ENCODE results near the gene KRTAP6-3. TPM values are rescaled to one million over a fixed set of nuclear protein-coding genes. Genes with fewer than 3 reads are reported as not detected.

The KRTAP6-3 gene
- total and polyA plus RNA-seq, 2 donors from 2014 or later = not detected

- H3K27me3 ChIP-seq (ENCODE audit: control insufficient read depth, insufficient read depth, low read length) = no peaks in the 10 kb centered on the region
- DNase-seq (no peak), FAIRE-seq (no peak)
- no peaks in the 10 kb centered on the region for H3K36me3 ChIP-seq (ENCODE audit: control insufficient read depth in 2 of 3, insufficient read depth in 3 of 3, low read length in 3 of 3)
- no peaks in the 10 kb centered on the region for H3K9me3 ChIP-seq (ENCODE audit: control insufficient read depth in 2 of 3, insufficient read depth in 1 of 3, low read length in 3 of 3)
- H3K4me1 ChIP-seq (ENCODE audit: control insufficient read depth in 2 of 3, insufficient read depth in 2 of 3, low read depth in 1 of 3, low read length in 3 of 3) = no peaks in the 10 kb centered on the region
- intact Hi-C loops (cut with DNase I) = no loop called here
- no peak within 1 kb of the TSS for H3K9ac ChIP-seq (ENCODE audit: low read length in 3 of 3)
- no peak within 1 kb of the TSS for H3K4me3 ChIP-seq (ENCODE audit: low read length in 3 of 3)
- no peak for TF ChIP-seq CTCF (IDR thresholded peaks at IDR 0.05; ENCODE audit: borderline replicate concordance, extremely low read depth, insufficient read depth)
- no peak within 1 kb of the TSS for H3K27ac ChIP-seq (ENCODE audit: low read depth in 2 of 2, low read length in 2 of 2)
Observed at GRCh38 chr21:30634906-30635305, 42.7 kb downstream of the KRTAP6-3 start, which contains the start of gene KRTAP20-2. TSS of gene KRTAP20-2 (plus strand) at chr21:30635206. CDS start at chr21:30635264, 58 bp downstream.

GRCh38 chr21:30638686-30639085, 46.4 kb downstream of the KRTAP6-3 start:
- Histone ChIP-seq H3K36me3 (ENCODE audit: control insufficient read depth in 2 of 3, insufficient read depth in 3 of 3, low read length in 3 of 3) (no peaks in the 10 kb centered on the region), H3K27me3 (ENCODE audit: control insufficient read depth, insufficient read depth, low read length) (no peaks in the 10 kb centered on the region), H3K27ac (ENCODE audit: low read depth in 2 of 2, low read length in 2 of 2) (no peak overlapping the region), H3K4me3 (ENCODE audit: low read length in 3 of 3) (no peak overlapping the region), H3K9ac (ENCODE audit: low read length in 3 of 3) (no peak overlapping the region), H3K4me1 (ENCODE audit: control insufficient read depth in 2 of 3, insufficient read depth in 2 of 3, low read depth in 1 of 3, low read length in 3 of 3) (no peaks in the 10 kb centered on the region), H3K9me3 (ENCODE audit: control insufficient read depth in 2 of 3, insufficient read depth in 1 of 3, low read length in 3 of 3) (no peaks in the 10 kb centered on the region)
- FAIRE-seq (no peak), DNase-seq (no peak)
- no peak for TF ChIP-seq CTCF (IDR thresholded peaks at IDR 0.05; ENCODE audit: borderline replicate concordance, extremely low read depth, insufficient read depth)
- intact Hi-C loops (cut with DNase I) = no loop called here

GRCh38 chr21:30642564-30642963, 50.3 kb downstream of the KRTAP6-3 start, which contains the start of gene KRTAP20-3:
TSS of gene KRTAP20-3 (plus strand) at chr21:30642864.
- no peak for DNase-seq
- FAIRE-seq = no peak
- no peaks in the 10 kb centered on the region for H3K9me3 ChIP-seq (ENCODE audit: control insufficient read depth in 2 of 3, insufficient read depth in 1 of 3, low read length in 3 of 3)
- no peaks in the 10 kb centered on the region for H3K4me1 ChIP-seq (ENCODE audit: control insufficient read depth in 2 of 3, insufficient read depth in 2 of 3, low read depth in 1 of 3, low read length in 3 of 3)
- H3K27me3 ChIP-seq (ENCODE audit: control insufficient read depth, insufficient read depth, low read length) = no peaks in the 10 kb centered on the region
- H3K27ac ChIP-seq (ENCODE audit: low read depth in 2 of 2, low read length in 2 of 2) = no peak within 1 kb of the TSS
- H3K36me3 ChIP-seq (ENCODE audit: control insufficient read depth in 2 of 3, insufficient read depth in 3 of 3, low read length in 3 of 3) = no peaks in the 10 kb centered on the region
- no peak within 1 kb of the TSS for H3K4me3 ChIP-seq (ENCODE audit: low read length in 3 of 3)
- no peak within 1 kb of the TSS for H3K9ac ChIP-seq (ENCODE audit: low read length in 3 of 3)
- TF ChIP-seq CTCF (IDR thresholded peaks at IDR 0.05; ENCODE audit: borderline replicate concordance, extremely low read depth, insufficient read depth) = no peak
- intact Hi-C loops (cut with DNase I) = no loop called here

Other genes starting within 250 kb of the KRTAP6-3 start
- not detected for gene KRTAP23-1, start 243.8 kb upstream of the KRTAP6-3 start, total RNA-seq
- gene KRTAP23-1, start 243.8 kb upstream of the KRTAP6-3 start, polyA plus RNA-seq (ENCODE audit: insufficient read depth, low read depth, low replicate concordance) = not detected
- gene KRTAP13-2, start 220.2 kb upstream of the KRTAP6-3 start, total RNA-seq = not detected
- gene KRTAP13-2, start 220.2 kb upstream of the KRTAP6-3 start, polyA plus RNA-seq (ENCODE audit: insufficient read depth, low read depth, low replicate concordance) = not detected
- gene KRTAP13-1, start 196.4 kb upstream of the KRTAP6-3 start, total RNA-seq = not detected
- not detected for gene KRTAP13-1, start 196.4 kb upstream of the KRTAP6-3 start, polyA plus RNA-seq (ENCODE audit: insufficient read depth, low read depth, low replicate concordance)
- not detected for gene KRTAP13-3, start 166.5 kb upstream of the KRTAP6-3 start, total RNA-seq
- gene KRTAP13-3, start 166.5 kb upstream of the KRTAP6-3 start, polyA plus RNA-seq (ENCODE audit: insufficient read depth, low read depth, low replicate concordance) = not detected
- not detected for gene KRTAP13-4, start 162.2 kb upstream of the KRTAP6-3 start, total RNA-seq
- gene KRTAP13-4, start 162.2 kb upstream of the KRTAP6-3 start, polyA plus RNA-seq (ENCODE audit: insufficient read depth, low read depth, low replicate concordance) = not detected
- gene KRTAP15-1, start 152.2 kb upstream of the KRTAP6-3 start, total RNA-seq = not detected
- gene KRTAP15-1, start 152.2 kb upstream of the KRTAP6-3 start, polyA plus RNA-seq (ENCODE audit: insufficient read depth, low read depth, low replicate concordance) = not detected
- not detected for gene KRTAP19-1, start 112.1 kb upstream of the KRTAP6-3 start, total RNA-seq
- gene KRTAP19-1, start 112.1 kb upstream of the KRTAP6-3 start, polyA plus RNA-seq (ENCODE audit: insufficient read depth, low read depth, low replicate concordance) = not detected
- not detected for gene KRTAP19-2, start 105.0 kb upstream of the KRTAP6-3 start, total RNA-seq
- not detected for gene KRTAP19-2, start 105.0 kb upstream of the KRTAP6-3 start, polyA plus RNA-seq (ENCODE audit: insufficient read depth, low read depth, low replicate concordance)
- gene KRTAP19-3, start 100.4 kb upstream of the KRTAP6-3 start, total RNA-seq = not detected
- gene KRTAP19-3, start 100.4 kb upstream of the KRTAP6-3 start, polyA plus RNA-seq (ENCODE audit: insufficient read depth, low read depth, low replicate concordance) = not detected
- not detected for gene KRTAP19-4, start 95.3 kb upstream of the KRTAP6-3 start, total RNA-seq
- gene KRTAP19-4, start 95.3 kb upstream of the KRTAP6-3 start, polyA plus RNA-seq (ENCODE audit: insufficient read depth, low read depth, low replicate concordance) = not detected
- gene KRTAP19-5, start 90.3 kb upstream of the KRTAP6-3 start, total RNA-seq = not detected
- not detected for gene KRTAP19-5, start 90.3 kb upstream of the KRTAP6-3 start, polyA plus RNA-seq (ENCODE audit: insufficient read depth, low read depth, low replicate concordance)
- gene KRTAP19-6, start 50.6 kb upstream of the KRTAP6-3 start, total RNA-seq = not detected
- not detected for gene KRTAP19-6, start 50.6 kb upstream of the KRTAP6-3 start, polyA plus RNA-seq (ENCODE audit: insufficient read depth, low read depth, low replicate concordance)
- not detected for gene KRTAP19-7, start 31.1 kb upstream of the KRTAP6-3 start, total RNA-seq
- not detected for gene KRTAP19-7, start 31.1 kb upstream of the KRTAP6-3 start, polyA plus RNA-seq (ENCODE audit: insufficient read depth, low read depth, low replicate concordance)
- not detected for gene KRTAP22-2, start 2.0 kb upstream of the KRTAP6-3 start, total RNA-seq
- not detected for gene KRTAP22-2, start 2.0 kb upstream of the KRTAP6-3 start, polyA plus RNA-seq (ENCODE audit: insufficient read depth, low read depth, low replicate concordance)
- not detected for gene KRTAP6-2, start 6.5 kb downstream of the KRTAP6-3 start, total RNA-seq
- not detected for gene KRTAP6-2, start 6.5 kb downstream of the KRTAP6-3 start, polyA plus RNA-seq (ENCODE audit: insufficient read depth, low read depth, low replicate concordance)
- not detected for gene KRTAP22-1, start 8.6 kb downstream of the KRTAP6-3 start, total RNA-seq
- gene KRTAP22-1, start 8.6 kb downstream of the KRTAP6-3 start, polyA plus RNA-seq (ENCODE audit: insufficient read depth, low read depth, low replicate concordance) = not detected
- gene KRTAP6-1, start 21.5 kb downstream of the KRTAP6-3 start, total RNA-seq = not detected
- gene KRTAP6-1, start 21.5 kb downstream of the KRTAP6-3 start, polyA plus RNA-seq (ENCODE audit: insufficient read depth, low read depth, low replicate concordance) = not detected
- not detected for gene KRTAP20-1, start 24.0 kb downstream of the KRTAP6-3 start, total RNA-seq
- gene KRTAP20-1, start 24.0 kb downstream of the KRTAP6-3 start, polyA plus RNA-seq (ENCODE audit: insufficient read depth, low read depth, low replicate concordance) = not detected
- not detected for gene KRTAP20-4, start 28.2 kb downstream of the KRTAP6-3 start, total RNA-seq
- gene KRTAP20-4, start 28.2 kb downstream of the KRTAP6-3 start, polyA plus RNA-seq (ENCODE audit: insufficient read depth, low read depth, low replicate concordance) = not detected
- not detected for gene KRTAP20-2, start 42.8 kb downstream of the KRTAP6-3 start, total RNA-seq
- not detected for gene KRTAP20-2, start 42.8 kb downstream of the KRTAP6-3 start, polyA plus RNA-seq (ENCODE audit: insufficient read depth, low read depth, low replicate concordance)
- not detected for gene KRTAP20-3, start 50.4 kb downstream of the KRTAP6-3 start, total RNA-seq
- not detected for gene KRTAP20-3, start 50.4 kb downstream of the KRTAP6-3 start, polyA plus RNA-seq (ENCODE audit: insufficient read depth, low read depth, low replicate concordance)
- not detected for gene KRTAP21-3, start 126.3 kb downstream of the KRTAP6-3 start, total RNA-seq
- gene KRTAP21-3, start 126.3 kb downstream of the KRTAP6-3 start, polyA plus RNA-seq (ENCODE audit: insufficient read depth, low read depth, low replicate concordance) = not detected
- not detected for gene KRTAP21-2, start 154.8 kb downstream of the KRTAP6-3 start, total RNA-seq
- not detected for gene KRTAP21-2, start 154.8 kb downstream of the KRTAP6-3 start, polyA plus RNA-seq (ENCODE audit: insufficient read depth, low read depth, low replicate concordance)
- gene KRTAP21-1, start 163.0 kb downstream of the KRTAP6-3 start, total RNA-seq = not detected
- not detected for gene KRTAP21-1, start 163.0 kb downstream of the KRTAP6-3 start, polyA plus RNA-seq (ENCODE audit: insufficient read depth, low read depth, low replicate concordance)
- gene KRTAP8-1, start 220.8 kb downstream of the KRTAP6-3 start, total RNA-seq = not detected
- gene KRTAP8-1, start 220.8 kb downstream of the KRTAP6-3 start, polyA plus RNA-seq (ENCODE audit: insufficient read depth, low read depth, low replicate concordance) = not detected
- not detected for gene KRTAP7-1, start 237.3 kb downstream of the KRTAP6-3 start, total RNA-seq
- not detected for gene KRTAP7-1, start 237.3 kb downstream of the KRTAP6-3 start, polyA plus RNA-seq (ENCODE audit: insufficient read depth, low read depth, low replicate concordance)